Measurements from ENCODE around the gene NAALADL2.

- TF ChIP-seq FOXK1 (CRISPR knock-in tag; IDR thresholded peaks at IDR 0.05; ENCODE audit: borderline replicate concordance, low read depth) (no peak), ZNF574 (CRISPR knock-in tag; IDR thresholded peaks at IDR 0.05) (no peak), ZNF18 (CRISPR knock-in tag; IDR thresholded peaks at IDR 0.05; ENCODE audit: insufficient replicate concordance) (no peak)
Observed at GRCh38 chr3:175046601-175047000, 187.5 kb downstream of the NAALADL2 start.
